C4-2B (cell line): ENCODE results near the gene LRRC58.
A peak's percentile ranks its signal among the peaks of the same experiment; 100 is the strongest.

Experiments used
- H3K27ac ChIP-seq: fragments of 450-650 bp; 2 replicates; pipeline ENCODE4 v1.5.1; 2017
- ZFX ChIP-seq: fragments of 450-650 bp; IDR thresholded peaks from 2 replicates; pipeline ENCODE4 v1.6.1; 2017
- TF ChIP-seq, protein P1 (sequence below): fragments of 450-650 bp; conservative IDR thresholded peaks from 2 replicates; pipeline ENCODE4 v1.5.1; 2017; ENCODE audit warnings: mild to moderate bottlenecking

LRRC58 gene

DNA sequence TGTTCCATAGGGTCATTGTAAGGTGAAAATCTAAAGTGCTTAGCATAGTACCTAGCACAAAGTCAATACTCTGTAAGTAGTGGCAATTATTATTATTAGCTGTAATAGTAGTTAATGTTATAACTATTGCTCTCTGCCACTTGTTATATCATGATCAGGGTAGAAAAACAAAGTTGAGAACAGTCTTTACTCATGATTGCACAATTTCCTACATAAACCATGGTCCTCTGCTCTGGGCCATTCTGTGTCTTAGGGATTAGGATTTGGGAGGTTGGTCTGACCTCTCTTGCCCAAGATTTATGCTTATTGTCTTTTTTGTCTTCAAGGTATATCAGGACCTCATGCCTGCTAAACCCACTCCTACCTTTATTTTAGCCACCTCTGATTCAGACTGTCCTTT is 4.3 kb upstream of the LRRC58 start:
- no peak overlapping the region for H3K27ac ChIP-seq
- no peak for TF ChIP-seq ZFX
- TF ChIP-seq, protein P1, sequence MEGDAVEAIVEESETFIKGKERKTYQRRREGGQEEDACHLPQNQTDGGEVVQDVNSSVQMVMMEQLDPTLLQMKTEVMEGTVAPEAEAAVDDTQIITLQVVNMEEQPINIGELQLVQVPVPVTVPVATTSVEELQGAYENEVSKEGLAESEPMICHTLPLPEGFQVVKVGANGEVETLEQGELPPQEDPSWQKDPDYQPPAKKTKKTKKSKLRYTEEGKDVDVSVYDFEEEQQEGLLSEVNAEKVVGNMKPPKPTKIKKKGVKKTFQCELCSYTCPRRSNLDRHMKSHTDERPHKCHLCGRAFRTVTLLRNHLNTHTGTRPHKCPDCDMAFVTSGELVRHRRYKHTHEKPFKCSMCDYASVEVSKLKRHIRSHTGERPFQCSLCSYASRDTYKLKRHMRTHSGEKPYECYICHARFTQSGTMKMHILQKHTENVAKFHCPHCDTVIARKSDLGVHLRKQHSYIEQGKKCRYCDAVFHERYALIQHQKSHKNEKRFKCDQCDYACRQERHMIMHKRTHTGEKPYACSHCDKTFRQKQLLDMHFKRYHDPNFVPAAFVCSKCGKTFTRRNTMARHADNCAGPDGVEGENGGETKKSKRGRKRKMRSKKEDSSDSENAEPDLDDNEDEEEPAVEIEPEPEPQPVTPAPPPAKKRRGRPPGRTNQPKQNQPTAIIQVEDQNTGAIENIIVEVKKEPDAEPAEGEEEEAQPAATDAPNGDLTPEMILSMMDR: no peak

- no peak overlapping the region for H3K27ac ChIP-seq
- no peak for TF ChIP-seq ZFX
- TF ChIP-seq, protein P1: no peak
Observed at GRCh38 chr3:120352017-120352416, 2.9 kb upstream of the LRRC58 start.

DNA sequence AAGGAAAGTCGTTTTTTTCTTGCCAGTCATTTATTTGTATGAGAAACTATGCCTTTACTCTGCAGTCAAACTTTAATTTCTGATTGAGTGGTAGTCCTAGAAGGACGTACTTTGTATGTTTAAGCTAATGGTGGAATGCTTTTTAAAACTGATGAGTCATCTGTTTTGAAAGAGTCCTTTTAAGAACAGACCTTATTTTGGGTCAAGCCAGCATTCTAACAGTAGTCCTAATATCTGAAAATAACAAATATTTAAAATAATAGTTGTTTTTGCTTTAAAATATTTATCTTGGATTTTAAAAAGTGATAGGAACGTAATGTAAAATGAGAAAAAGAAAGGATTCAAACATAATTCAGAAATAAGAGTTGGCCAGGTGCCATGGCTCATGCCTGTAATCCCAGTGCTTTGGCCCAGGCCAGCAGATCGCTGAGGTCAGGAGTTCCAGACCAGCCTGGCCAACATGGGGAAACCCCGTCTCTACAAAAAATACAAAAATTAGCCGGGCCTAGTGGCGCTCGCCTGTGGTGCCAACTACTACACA is 1.3 kb upstream of the LRRC58 start:
- TF ChIP-seq ZFX: no peak
- TF ChIP-seq, protein P1: no peak
- peak overlapping the region; percentile 69 for H3K27ac ChIP-seq

- H3K27ac ChIP-seq: peak overlapping the region; percentile 97
- TF ChIP-seq ZFX: no peak
- TF ChIP-seq, protein P1: no peak
Observed at GRCh38 chr3:120349855-120350125, 636 bp upstream of the LRRC58 start.

DNA sequence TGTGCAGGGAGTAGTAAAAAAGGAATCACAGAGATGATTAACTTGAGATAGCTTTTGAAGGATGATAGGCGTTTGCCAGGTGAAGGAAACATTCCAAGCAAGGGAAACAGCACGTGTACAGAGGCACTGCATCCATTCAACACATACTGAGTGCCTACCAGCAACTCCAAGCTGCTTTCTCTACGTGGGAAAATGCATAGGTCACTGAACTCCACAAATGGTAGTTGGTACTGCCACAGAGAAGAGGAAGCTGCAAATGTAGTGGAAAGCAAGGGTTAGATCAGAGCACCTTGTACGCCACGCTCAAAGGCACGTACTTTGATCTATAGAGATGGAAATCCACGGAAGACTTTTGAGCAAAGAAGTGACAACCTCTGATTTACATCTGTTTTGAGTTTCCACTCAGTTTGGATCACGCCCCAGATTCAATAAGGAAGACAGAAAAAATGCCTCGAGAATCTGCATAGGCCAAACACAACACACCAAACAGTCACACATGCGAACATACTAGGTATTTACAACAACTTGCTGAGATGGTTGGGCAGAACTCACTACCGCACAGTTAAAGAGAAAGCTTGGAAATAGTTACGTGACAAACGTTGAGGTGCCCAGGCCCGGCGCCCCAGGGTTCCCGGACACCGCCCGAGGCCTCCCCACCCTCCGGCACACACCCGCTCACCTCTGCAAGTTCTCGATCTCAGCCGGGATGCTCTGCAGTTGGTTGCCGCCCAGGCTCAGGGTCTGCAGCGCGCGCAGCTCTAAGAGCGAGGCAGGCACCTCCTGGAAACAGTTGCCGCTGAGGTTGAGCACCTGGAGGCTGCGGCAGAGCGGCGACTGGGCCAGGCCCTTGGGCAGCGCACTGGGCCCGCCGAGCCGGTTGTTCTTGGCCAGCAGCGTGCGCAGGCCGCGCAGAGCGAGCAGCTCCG is 826 bp downstream of the LRRC58 start:
- TF ChIP-seq ZFX: no peak
- TF ChIP-seq, protein P1: no peak
- peak overlapping the region; percentile 97 for H3K27ac ChIP-seq

DNA sequence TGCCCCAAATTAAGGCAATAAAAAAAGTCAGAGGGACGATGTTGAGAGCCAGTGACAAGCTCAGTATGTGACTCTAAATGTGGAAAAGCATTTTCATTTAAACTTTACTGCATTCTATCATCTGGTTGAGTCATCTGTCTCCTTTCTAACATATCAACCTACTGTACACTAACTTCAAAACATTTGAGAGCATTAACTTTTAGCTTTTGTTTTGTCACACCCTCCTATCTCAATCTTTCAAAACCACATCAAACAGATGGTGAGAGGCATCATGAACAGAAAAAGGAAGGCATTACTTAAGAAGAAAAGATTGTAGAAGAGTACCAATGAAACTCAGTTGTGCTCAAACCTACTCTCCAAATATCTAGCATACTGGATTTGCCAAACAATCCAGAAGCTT is 4.8 kb downstream of the LRRC58 start:
- no peak for TF ChIP-seq ZFX
- TF ChIP-seq, protein P1: no peak

DNA sequence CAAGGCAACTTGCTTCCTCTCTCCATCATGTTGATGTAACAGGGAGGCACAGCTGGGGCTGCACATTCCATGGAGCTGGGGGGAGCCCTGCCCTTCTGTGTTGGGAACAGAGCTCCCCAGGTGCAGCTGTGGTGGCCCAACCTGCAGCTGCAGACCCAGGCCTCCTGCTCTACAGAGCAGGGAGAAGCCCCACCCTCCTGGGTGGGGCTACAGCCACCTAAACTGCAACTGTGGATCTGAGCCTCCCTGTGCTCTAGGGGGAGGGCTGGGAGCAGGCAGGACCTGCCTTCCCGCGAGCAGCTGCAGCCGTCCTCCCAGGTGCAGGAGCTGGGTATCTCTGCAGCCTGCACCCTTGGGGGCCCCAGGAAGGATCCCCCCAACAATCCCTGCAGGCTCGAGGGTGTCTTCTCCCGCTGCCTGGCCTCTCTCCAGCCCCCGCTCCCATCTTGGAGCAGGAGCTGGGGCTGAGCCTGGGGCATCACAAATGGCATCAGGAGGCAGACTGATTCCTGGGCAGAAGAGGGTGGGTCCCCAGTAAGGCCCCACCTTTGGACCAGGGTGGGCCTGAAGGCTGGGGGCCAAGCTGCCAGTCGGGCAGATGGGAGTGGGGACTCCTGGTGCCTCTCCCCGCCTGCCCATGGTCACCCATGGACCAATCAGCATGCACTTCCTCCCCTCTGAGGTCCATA is 7.4 kb downstream of the LRRC58 start:
- TF ChIP-seq, protein P1: no peak
- no peak for TF ChIP-seq ZFX
- H3K27ac ChIP-seq: no peak overlapping the region

More for the DNA sequence above, 4.8 kb downstream of the LRRC58 start:
- no peak overlapping the region for H3K27ac ChIP-seq
